SK-N-MC (cell line): ENCODE results near the gene STARD10.

ENCODE experiments used
- EZH2 ChIP-seq: fragments of 200-600 bp; sonication (generic); IDR thresholded peaks from one replicate; pipeline ENCODE4 v1.6.1; 2017; ENCODE audit warnings: antibody characterized with exemption
- FOXP2 ChIP-seq: optimal IDR thresholded peaks from 2 replicates; pipeline ENCODE3; 2011; ENCODE audit warnings: mild to moderate bottlenecking, moderate library complexity; ENCODE audit not compliant: insufficient read depth; ENCODE audit errors: extremely low read length, control extremely low read depth
- POLR2AphosphoS5 ChIP-seq: IDR thresholded peaks from 2 replicates; pipeline ENCODE4 v1.6.1; 2012; ENCODE audit warnings: mild to moderate bottlenecking, low read depth, low read length, borderline replicate concordance

DNA sequence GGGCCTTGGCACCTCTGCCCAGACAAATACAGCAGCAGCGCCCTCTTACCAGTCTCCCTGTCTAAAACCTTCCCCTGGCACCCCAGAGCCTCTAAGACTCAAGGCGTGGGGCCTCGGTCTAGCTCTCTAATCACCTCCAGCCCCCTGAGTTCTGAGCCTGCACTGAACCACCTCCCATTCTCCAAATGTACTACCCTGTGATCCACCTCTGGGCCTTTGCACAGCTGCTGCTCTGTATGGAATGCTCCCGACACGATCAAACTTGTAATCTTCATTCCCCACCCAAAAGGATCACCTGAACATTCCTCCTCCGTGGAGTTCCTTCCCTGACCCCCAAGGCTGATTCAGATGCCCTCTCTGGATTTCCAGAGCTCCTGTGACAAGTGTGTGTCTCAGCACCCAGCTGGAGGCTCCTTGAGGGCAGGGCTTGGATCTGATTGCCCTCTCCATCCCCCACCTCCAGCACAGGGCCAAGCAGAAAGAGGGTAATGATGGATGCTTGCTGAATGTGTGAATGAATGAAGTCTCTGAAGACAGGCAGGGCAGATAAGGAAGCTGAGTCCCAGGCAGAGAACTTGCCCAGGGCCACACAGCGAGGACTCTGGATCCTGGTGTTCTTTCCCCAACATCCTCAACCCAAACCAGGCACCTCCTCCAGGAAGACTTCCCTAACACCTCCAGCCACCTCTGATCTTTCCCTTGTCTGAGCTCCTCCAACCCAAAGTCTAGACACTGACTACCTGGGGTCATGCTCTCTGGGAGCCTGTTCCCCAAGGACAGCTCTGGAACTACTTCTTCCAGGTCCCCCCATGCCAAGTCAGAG lies 18.3 kb downstream of the STARD10 start:
- TF ChIP-seq POLR2AphosphoS5 (no peak), EZH2 (no peak), FOXP2 (no peak)
